G401.6 (cell line): ENCODE data around the gene TUT7.
"Not testable (repeated sequence)": the region's sequence is repeated elsewhere in the genome, so short reads cannot be mapped to it uniquely, and the experiment has no call there.

ENCODE experiments used
- FAIRE-seq: peaks from 2 replicates; lab custom pipeline; 2012; peaks lifted over from hg19 to GRCh38; lab: Jason Lieb, UNC

TUT7 gene, protein sequence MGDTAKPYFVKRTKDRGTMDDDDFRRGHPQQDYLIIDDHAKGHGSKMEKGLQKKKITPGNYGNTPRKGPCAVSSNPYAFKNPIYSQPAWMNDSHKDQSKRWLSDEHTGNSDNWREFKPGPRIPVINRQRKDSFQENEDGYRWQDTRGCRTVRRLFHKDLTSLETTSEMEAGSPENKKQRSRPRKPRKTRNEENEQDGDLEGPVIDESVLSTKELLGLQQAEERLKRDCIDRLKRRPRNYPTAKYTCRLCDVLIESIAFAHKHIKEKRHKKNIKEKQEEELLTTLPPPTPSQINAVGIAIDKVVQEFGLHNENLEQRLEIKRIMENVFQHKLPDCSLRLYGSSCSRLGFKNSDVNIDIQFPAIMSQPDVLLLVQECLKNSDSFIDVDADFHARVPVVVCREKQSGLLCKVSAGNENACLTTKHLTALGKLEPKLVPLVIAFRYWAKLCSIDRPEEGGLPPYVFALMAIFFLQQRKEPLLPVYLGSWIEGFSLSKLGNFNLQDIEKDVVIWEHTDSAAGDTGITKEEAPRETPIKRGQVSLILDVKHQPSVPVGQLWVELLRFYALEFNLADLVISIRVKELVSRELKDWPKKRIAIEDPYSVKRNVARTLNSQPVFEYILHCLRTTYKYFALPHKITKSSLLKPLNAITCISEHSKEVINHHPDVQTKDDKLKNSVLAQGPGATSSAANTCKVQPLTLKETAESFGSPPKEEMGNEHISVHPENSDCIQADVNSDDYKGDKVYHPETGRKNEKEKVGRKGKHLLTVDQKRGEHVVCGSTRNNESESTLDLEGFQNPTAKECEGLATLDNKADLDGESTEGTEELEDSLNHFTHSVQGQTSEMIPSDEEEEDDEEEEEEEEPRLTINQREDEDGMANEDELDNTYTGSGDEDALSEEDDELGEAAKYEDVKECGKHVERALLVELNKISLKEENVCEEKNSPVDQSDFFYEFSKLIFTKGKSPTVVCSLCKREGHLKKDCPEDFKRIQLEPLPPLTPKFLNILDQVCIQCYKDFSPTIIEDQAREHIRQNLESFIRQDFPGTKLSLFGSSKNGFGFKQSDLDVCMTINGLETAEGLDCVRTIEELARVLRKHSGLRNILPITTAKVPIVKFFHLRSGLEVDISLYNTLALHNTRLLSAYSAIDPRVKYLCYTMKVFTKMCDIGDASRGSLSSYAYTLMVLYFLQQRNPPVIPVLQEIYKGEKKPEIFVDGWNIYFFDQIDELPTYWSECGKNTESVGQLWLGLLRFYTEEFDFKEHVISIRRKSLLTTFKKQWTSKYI (N-terminal part only)

DNA sequence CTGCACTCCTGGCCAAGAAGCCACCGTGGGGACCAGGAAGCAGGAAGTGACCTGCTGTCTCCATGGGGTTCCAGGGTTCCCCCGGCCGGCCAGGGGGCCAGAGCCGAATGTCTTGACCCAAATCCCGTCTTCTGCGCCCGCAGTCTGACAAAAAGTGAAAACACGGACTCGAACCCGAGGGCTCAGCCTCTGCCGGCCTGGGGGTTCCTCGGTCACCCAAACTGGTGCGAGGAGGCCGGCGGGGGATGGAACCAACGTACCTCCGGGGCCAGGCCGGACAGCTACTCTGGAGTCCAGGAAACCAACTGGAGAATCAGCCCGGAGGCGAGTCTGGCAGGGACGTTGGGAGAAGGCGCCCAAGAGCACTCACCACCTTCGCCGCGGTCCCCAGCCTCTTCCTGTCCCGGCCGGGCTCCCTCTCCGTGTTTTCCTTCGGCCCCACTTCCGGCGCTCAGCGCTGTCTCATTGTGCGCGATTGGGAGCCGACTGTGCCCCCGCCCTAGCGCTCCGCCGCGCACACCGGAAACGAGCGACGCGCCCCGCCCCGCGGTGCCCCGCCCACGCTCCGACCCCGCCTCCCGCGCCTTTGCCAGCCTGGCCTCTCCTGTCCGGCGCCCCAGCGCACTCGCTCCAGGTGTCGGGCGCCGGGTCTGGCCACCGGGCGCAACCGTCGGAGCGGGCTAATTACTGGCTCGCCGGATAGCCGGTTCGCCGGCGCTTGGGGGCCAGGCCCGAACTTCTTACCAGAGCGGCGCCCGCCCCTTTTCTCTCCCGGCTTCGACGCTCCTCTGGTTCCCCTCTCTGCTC lies at the start of gene TUT7:
Gene TUT7 (minus strand): TSS at position 400 of the 807 bp plus-strand sequence. CDS start 1,211 bp downstream, outside the sequence.
- no peak for FAIRE-seq

DNA sequence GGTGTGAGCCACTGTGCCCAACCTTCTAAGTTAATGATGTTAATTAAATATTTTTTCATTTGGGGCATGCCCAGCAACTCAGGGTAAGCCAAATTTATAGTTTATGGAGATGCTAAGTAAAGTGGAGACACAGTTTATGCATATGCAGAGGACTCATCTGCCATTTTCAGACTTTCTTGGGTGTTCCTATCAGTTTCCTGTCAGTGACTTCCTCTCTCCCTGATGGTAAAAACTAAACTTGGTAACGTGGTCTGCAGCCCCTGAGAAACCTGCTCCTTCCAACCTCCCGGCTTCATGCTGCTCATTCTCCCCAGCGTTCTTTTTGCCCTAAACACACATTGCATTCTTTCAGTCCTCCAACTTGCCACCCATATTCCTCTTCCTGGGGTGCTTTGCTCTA lies 48.4 kb upstream of the TUT7 start:
- FAIRE-seq = no peak

DNA sequence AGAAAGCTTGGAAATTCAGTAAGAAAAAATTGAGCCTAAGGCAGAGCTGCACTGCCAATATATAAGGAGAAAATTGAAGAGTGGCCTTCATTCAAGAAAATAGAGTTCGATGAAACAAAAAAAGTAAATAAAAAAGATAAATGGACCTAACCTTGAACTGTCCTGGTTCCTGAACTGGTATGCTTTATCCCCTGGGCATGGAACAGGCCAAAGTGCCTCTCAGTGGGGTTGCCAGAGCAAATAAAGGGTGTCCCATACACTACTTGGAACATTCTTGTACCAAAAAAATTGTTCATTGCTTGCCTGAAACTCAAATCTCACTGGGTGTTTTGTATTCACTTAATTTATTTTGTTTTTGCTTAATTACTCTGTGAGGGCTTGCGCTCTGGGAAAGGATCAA lies 42.2 kb upstream of the TUT7 start:
- FAIRE-seq = no peak

DNA sequence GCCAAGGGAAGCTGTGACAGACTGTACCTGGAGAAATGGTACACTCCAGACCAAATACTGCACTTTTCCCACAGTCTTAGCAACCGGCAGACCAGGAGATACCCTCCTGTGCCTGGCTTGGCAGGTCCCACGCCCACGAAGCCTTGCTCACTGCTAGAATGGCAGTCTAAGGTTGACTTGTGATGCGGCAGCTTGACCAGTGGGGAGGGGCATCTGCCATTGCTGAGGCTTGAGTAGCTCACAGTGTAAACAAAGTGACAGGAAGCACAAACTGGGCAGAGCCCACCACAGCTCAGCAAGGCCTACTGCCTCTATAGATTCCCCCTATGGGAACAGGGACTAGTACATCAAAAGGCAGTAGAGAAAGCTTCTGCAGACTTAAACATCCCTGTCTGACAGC lies 36.0 kb upstream of the TUT7 start:
- not testable (repeated sequence) for FAIRE-seq

DNA sequence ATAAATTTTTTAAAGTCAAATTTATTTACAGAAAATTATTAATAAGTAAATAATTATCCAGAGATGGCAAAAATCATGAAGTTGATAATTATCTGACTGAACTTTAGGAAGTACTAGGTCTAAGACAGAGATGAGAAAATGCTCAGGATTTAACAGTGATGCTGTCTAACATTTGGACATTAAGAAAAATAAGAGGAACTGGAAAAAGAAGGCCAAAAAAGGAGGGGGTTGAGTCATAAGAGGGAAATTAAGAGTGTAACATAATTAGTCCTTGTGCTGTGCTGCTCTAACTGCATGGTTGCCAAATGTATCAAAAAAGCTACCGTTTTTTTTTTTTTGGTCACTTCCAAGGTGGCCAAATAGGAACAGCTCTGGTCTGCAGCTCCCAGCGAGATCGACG lies 35.4 kb upstream of the TUT7 start:
- no peak for FAIRE-seq

DNA sequence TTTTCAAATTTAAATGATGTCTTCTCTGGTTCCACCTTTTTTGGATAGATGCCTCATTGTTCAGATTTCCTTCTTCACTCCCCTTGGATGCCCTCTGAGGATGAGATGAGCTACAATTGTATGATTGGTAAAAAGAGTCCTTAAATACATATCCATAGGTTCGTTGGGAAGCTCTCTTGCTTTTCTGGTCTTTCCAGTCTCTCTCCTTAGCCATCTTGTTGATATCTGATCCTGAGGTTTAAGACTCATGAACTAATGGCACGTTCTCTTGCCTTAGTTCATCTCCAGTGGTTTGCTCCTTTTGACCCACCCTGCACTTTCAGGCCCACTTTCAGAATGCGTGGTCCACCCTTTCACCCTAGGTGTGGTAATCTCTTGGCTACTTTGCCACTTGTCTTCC lies 33.2 kb upstream of the TUT7 start:
- FAIRE-seq = no peak

DNA sequence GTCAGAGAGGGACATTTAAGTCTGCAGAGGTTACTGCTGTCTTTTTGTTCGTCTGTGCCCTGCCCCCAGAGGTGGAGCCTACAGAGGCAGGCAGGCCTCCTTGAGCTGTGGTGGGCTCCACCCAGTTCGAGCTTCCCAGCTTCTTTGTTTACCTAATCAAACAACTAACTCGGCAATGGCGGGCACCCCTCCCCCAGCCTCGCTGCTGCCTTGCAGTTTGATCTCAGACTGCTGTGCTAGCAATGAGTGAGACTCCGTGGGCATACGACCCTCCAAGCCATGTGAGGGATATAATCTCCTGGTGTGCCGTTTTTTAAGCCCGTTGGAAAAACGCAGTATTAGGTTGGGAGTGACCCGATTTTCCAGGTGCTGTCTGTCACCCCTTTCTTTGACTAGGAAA lies 28.8 kb upstream of the TUT7 start:
- not testable (repeated sequence) for FAIRE-seq

DNA sequence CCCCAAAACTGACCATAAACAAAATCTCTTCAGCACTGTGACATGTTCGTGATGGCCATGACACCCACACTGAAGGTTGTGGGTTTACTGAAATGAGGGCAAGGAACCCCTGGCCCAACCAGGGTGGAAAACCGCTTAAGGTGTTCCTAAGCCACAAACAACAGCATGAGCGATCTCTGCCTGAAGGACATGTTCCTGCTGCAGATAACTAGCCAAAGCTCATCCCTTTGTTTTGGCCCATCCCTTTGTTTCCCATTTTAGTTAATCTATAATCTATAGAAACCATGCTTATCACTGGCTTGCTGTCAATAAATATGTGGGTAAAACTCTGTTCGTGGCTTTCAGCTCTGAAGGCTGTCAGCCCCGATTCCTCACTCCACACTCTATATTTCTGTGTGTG lies 21.8 kb upstream of the TUT7 start:
- FAIRE-seq = no peak

DNA sequence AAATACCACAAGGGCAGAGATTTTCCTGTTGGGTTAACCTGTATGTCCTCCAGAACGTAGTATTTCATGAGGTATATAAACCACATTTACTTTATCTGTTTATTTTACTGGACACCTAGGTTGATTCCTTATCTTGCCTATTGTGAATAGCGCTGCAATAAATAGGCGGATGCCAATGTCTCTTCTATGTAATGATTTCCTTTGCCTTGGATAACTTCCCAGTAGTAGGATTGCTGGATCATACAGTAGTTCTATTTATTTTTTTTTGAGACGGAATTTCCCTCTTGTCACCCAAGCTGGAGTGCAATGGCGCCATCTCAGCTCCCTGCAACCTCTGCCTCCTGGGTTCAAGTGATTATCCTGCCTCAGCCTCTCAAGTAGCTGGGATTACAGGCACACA lies 15.6 kb upstream of the TUT7 start:
- FAIRE-seq = no peak

DNA sequence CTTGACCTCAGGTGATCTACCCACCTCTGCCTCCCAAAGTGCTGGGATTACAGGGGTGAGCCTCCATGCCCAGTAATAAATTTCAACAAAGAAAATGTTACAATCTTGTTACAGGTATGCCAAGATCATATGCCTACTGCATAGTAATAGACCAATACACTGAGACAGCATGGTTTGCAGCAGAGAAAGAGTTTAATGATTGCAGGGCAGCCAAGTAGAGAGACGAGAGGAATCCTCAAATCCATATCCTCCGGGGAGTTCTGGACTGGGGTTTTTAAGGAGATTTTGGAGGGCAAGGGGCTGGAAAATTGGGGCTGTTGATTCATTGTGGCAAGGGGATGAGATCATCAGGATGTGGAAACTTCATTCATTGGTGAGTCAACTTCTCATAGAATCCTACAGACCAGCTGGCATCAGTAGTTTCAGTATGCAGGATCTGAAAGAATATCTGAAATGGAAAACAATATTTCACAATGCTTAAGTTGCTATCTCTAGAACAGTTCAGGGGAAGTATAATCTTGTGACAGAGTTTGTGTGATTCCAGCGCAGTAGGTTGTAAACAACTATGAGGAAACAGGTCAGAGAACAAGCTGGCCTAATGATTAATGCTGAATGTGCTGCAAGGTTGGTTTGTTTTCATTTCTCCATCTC lies 14.8 kb upstream of the TUT7 start:
- no peak for FAIRE-seq

DNA sequence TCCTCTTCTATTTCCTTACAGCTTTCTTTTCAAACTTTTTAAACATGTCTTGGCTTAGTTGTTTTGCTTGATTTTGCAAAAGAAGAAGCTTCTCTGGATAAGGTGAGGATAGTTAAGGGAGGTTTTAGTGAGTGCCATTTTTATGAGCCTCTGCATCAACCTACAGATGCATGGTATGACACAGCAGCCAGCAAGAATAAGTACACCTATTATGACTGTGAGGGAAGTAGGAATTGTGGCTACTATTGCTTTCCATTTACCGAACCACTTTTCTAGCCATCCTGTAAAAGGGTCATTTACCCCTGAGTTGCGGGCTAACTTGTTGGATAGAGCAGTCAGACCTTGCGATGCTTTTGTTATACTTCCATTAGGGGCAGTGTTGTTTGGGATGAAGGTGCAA lies 7.0 kb upstream of the TUT7 start:
- no peak for FAIRE-seq

DNA sequence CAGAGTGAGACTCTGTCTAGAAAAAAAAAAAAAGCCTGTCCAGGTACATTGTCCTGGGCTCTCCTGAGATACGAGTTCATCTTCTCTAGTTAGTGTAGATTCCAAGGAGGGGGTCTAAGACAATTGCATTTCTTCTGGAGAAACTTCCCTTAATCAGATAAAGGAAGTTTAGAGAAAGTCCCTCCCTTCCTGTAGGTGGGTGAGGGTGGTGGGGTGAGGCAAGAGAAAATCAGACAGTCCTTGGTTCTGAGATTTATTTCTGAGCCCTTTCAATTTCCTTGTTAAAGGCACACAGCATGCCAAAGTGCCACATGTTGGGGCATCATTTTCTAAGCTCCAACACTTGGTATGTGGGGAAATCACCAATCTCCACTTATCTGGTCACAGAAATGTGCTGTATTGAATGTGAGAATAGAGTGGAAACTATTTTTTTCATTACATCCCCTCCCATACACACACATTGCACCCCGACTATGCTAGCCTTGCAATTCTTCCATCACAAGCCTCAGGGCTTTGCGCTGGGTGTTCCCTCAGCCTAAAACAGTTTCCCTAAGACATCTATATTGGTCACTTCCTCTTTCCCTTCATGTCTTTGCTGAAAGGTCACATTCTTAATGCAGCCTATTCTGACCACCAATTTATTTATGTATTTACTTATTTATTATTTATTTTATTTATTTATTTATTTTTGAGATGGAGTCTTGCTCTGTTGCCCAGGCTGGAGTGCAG lies 5.1 kb upstream of the TUT7 start:
- FAIRE-seq = no peak

DNA sequence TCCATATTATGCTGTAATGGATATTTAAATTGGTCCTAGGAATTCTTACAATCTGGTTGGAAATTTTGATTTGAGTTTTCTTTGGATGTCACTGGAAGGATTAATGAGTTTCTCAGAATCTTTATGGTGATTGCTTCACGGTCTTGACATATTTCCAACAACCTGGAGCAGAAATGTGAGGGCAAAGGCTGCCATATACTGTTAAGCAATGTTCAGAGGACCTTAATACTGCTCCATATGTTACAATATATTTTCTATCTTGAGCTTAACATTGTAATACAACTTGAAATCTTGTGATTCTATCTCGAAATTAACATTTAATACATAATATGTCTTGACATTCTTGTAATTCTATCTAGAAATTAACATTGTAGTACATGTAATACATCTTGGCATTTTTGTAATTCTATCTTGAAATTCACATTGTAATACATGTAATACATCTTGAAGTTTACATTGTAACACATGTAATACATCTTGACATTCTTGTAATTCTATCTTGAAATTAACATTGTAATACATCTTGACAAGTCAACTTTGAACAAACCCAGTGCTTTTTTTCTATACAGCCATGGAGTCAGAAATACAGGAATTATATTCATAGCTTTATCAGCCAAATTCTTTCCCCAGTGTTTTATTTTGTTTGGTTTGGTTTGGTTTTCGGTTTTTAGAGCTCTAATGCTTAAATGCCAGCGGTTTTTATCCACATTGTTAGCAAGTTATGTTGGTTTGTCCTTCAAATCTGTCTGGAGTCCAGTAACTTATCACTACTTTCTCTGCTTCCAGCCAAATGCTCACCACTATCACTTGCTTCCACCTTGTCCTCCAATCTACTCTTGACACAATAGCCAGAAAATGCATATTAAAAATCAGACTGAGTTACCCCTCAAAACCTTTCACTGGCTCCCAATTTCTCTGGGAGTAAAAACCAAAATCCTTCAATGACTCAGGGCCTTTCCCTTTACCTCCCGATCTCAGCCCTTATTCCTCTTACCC lies 3.0 kb upstream of the TUT7 start:
- no peak for FAIRE-seq

DNA sequence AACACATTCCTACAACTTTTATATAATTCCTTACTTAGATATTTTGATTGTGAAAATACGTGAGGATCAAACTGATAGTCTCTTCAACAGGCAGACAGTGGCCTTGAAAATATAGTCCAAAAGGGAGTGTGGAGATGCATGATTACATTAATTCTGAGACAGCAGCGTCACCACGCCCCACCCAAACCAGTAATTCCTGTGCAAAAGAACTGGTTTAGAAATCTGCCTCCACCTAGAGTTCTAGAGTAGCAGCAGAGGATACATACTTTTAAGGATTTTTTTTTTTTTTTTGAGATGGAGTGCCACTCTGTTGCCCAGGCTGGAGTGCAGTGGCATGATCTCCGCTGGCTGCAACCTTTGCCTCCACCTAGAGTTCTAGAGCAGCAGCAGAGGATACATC lies 1.6 kb upstream of the TUT7 start:
- no peak for FAIRE-seq

DNA sequence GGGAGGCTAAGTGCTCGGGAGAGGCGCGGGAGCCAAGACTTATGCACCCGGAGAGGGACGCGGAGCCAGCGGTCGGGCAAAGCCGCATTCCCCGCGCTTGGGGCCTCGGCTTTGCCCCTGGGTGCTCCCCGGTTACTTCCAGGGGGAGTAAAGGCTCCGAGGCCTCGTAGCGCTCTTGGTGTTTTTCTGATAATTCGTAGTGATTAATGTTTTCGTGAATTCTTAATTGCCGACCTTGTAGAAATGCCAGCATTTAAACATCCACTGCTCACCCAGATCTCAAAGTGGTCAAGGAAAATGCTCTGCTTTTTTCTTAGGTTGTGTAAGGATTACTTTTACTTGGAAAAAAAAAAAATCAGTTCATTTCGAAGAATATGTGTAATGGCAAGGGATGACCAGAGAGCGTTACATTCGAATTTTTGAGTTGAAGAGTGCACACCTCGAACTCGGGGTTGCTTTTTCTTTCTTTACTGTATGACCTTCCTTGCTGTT lies 654 bp upstream of the TUT7 start:
- no peak for FAIRE-seq

DNA sequence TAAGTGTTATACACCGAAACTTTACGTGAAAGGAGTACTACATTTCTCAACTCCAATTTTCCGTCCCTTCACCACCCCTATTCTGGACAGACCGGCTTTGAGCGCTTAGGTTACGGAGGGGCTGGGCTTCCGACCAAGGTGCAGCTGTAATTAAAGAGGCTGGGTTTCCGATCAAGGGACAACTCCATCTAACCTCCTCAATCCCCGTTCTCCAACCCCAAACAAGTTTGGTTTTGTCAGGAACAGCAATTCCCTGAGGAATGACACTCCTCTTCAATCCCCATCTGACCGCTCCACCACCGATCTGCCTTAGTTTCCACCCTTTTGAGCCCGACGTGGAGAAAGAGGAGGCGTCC lies 577 bp downstream of the TUT7 start:
- no peak for FAIRE-seq

DNA sequence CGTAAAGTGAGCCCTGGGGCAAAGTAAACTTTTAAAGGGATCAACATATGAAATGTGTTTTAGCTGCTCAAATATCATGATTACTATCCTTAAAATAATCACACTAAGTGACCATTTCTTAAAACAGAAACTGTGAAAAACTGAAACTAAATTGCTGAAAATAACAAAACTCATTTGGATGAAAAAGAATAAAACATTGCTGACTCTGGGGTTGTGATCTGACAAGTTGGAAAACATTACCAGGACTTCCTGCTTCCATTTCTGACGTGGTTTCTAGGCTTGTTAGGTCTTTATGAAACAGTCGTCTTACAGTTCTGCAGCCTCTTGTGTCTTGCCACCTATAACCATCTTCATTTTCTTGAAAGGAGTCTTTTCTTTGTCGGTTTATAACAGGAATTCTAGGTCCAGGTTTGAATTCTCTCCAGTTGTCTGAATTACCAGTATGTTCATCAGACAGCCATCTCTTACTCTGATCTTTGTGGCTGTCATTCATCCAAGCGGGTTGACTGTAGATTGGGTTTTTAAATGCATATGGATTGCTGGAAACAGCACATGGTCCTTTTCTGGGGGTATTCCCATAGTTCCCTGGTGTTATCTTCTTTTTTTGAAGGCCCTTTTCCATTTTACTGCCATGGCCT lies 1.7 kb downstream of the TUT7 start:
- FAIRE-seq = no peak

DNA sequence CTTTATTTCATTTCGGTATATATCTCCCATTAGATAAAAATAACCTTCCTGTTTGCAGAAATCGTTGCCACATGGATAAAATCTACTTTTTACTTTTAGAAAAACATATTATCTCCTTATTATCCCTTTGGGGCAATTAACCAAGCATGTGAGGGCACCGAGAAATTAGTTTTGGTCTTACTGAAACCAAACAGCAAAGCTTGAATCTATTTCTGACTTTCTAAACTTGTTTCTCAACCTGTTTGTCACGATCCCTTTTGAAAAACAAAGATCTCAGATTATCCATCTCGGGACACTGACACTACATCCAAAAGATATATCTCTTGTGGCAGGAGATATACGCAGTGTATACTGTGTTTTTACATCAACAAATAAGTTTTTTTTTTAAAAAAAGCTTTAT lies 2.3 kb downstream of the TUT7 start:
- FAIRE-seq = no peak
